Naive B cell (primary cell): Measurements from ENCODE around the gene SFSWAP. TPM values are rescaled to one million over a fixed set of nuclear protein-coding genes. Genes with fewer than 3 reads are reported as not detected.
"Not testable (repeated sequence)": the region's sequence is repeated elsewhere in the genome, so short reads cannot be mapped to it uniquely, and the experiment has no call there.

Experiments used
- ATAC-seq, 2 donors: fragments of 150-1000 bp; cut with Tn5 transposase; 2 replicates each; pipeline ENCODE4 v1.10.0; 2021; ENCODE audit warnings: low read depth in 2 of 2, mild to moderate bottlenecking in 2 of 2, moderate library complexity in 2 of 2
- DNase-seq: peaks from one replicate; pipeline ENCODE4 v3.0.0; 2022
- H3K27ac Mint-ChIP-seq, 6 donors: one replicate each; pipeline ENCODE4 v1.8.0; 2020 to 2022; ENCODE audit warnings: mild to moderate bottlenecking in 6 of 6, mixed read lengths in 6 of 6, moderate library complexity in 5 of 6, inconsistent platforms in 2 of 6
- H3K27me3 Mint-ChIP-seq, 3 donors: one replicate each; pipeline ENCODE4 v1.8.0; 2021 to 2022; ENCODE audit warnings: mixed read lengths in 3 of 3, mild to moderate bottlenecking in 1 of 3
- H3K36me3 Mint-ChIP-seq, 2 donors: one replicate each; pipeline ENCODE4 v1.8.0; 2020 to 2022; ENCODE audit warnings: mixed read lengths in 2 of 2, inconsistent platforms in 1 of 2, mild to moderate bottlenecking in 1 of 2
- H3K4me1 Mint-ChIP-seq, 3 donors: one replicate each; pipeline ENCODE4 v1.8.0; 2020 to 2022; ENCODE audit warnings: mixed read lengths in 3 of 3, inconsistent platforms in 1 of 3, mild to moderate bottlenecking in 1 of 3, moderate library complexity in 1 of 3
- H3K4me3 Mint-ChIP-seq, 8 donors: one replicate each; pipeline ENCODE4 v1.8.0; 2020 to 2022; ENCODE audit warnings: mild to moderate bottlenecking in 8 of 8, mixed read lengths in 8 of 8, moderate library complexity in 8 of 8, inconsistent platforms in 2 of 8
- H3K9me3 Mint-ChIP-seq, 7 donors: one replicate each; pipeline ENCODE4 v1.8.0; 2020 to 2022; ENCODE audit warnings: mixed read lengths in 7 of 7, mild to moderate bottlenecking in 5 of 7, inconsistent platforms in 2 of 7, moderate library complexity in 1 of 7
- polyA plus RNA-seq, 6 donors: library from polyadenylated mRNA; unstranded; fragments of 300-500 nt; fragmentation: Illumina TruSeq; gene quantifications; one replicate each; pipeline ENCODE4 v1.2.3, GENCODE V29; 2021; ENCODE audit warnings: low read depth in 6 of 6

The SFSWAP gene
- polyA plus RNA-seq, 6 donors from 2014 or later, result 10.0 to 33.5 (median 19.0) TPM

- H3K27me3 Mint-ChIP-seq, result no peaks in the 10 kb centered on the region
- H3K9me3 Mint-ChIP-seq, result no peaks in the 10 kb centered on the region
- DNase-seq (no peak), ATAC-seq (no peak)
- peak overlapping the region in 1 of 6 donors; percentile 32 for H3K27ac Mint-ChIP-seq
- H3K4me3 Mint-ChIP-seq, result no peak overlapping the region
- peaks cover 12 to 13% of the 10 kb centered on the region in 2 donors for H3K36me3 Mint-ChIP-seq
- H3K4me1 Mint-ChIP-seq, result peaks cover 60 to 87% (median 63%) of the 10 kb centered on the region in 3 donors
Observed at GRCh38 chr12:131770120-131770519, 59.2 kb downstream of the SFSWAP start.

GRCh38 chr12:131771965-131772364 is 61.1 kb downstream of the SFSWAP start:
- Mint-ChIP-seq H3K4me1 (peaks cover 63 to 90% (median 64%) of the 10 kb centered on the region in 3 donors), H3K27ac (peak overlapping the region in 5 of 6 donors; percentile 7 to 99 (median 30)), H3K36me3 (peaks cover 5 to 7% of the 10 kb centered on the region in 2 donors), H3K9me3 (no peaks in the 10 kb centered on the region), H3K27me3 (no peaks in the 10 kb centered on the region), H3K4me3 (peak overlapping the region in 2 of 8 donors; percentile 49 to 98)
- ATAC-seq, result no peak
- no peak for DNase-seq

- Mint-ChIP-seq H3K36me3 (peaks cover 8 to 14% of the 10 kb centered on the region in 2 donors), H3K4me1 (peaks cover 59 to 85% (median 63%) of the 10 kb centered on the region in 3 donors), H3K27ac (peak overlapping the region; percentile 97 to 100 (median 99)), H3K4me3 (peak overlapping the region; percentile 86 to 98 (median 92)), H3K27me3 (no peaks in the 10 kb centered on the region), H3K9me3 (no peaks in the 10 kb centered on the region)
- peak; percentile 78 to 80 for ATAC-seq
- DNase-seq, result peak; percentile 80
Observed at GRCh38 chr12:131773582-131774221, 62.8 kb downstream of the SFSWAP start.

GRCh38 chr12:131774576-131775391 is 63.9 kb downstream of the SFSWAP start:
- Mint-ChIP-seq H3K27ac (peak overlapping the region; percentile 88 to 100 (median 99)), H3K4me3 (peak overlapping the region in 7 of 8 donors; percentile 68 to 98 (median 91)), H3K27me3 (no peaks in the 10 kb centered on the region), H3K9me3 (no peaks in the 10 kb centered on the region), H3K4me1 (peaks cover 57 to 79% (median 69%) of the 10 kb centered on the region in 3 donors), H3K36me3 (peaks cover 8 to 20% of the 10 kb centered on the region in 2 donors)
- no peak for ATAC-seq
- no peak for DNase-seq

- no peaks in the 10 kb centered on the region for H3K9me3 Mint-ChIP-seq
- peaks cover 54 to 70% (median 61%) of the 10 kb centered on the region in 3 donors for H3K4me1 Mint-ChIP-seq
- DNase-seq (no peak), ATAC-seq (no peak)
- peaks cover 8 to 20% of the 10 kb centered on the region in 2 donors for H3K36me3 Mint-ChIP-seq
- no peaks in the 10 kb centered on the region for H3K27me3 Mint-ChIP-seq
- H3K27ac Mint-ChIP-seq, result peak overlapping the region; percentile 94 to 100 (median 97)
- H3K4me3 Mint-ChIP-seq, result peak overlapping the region; percentile 86 to 98 (median 92)
Observed at GRCh38 chr12:131775392-131776236, 64.7 kb downstream of the SFSWAP start.

- H3K27me3 Mint-ChIP-seq, result no peaks in the 10 kb centered on the region
- peak overlapping the region; percentile 91 to 100 (median 96) for H3K27ac Mint-ChIP-seq
- peaks cover 47 to 63% (median 53%) of the 10 kb centered on the region in 3 donors for H3K4me1 Mint-ChIP-seq
- H3K4me3 Mint-ChIP-seq, result peak overlapping the region; percentile 60 to 92 (median 82)
- DNase-seq (peak; percentile 52), ATAC-seq (peak; percentile 61 to 68)
- peaks cover 8 to 20% of the 10 kb centered on the region in 2 donors for H3K36me3 Mint-ChIP-seq
- no peaks in the 10 kb centered on the region for H3K9me3 Mint-ChIP-seq
Observed at GRCh38 chr12:131776237-131776889, 65.5 kb downstream of the SFSWAP start.

- Mint-ChIP-seq H3K36me3 (peaks cover 8 to 15% of the 10 kb centered on the region in 2 donors), H3K27ac (peak overlapping the region; percentile 14 to 100 (median 80)), H3K4me3 (peak overlapping the region in 2 of 8 donors; percentile 20 to 45), H3K4me1 (peaks cover 42 to 54% (median 49%) of the 10 kb centered on the region in 3 donors)
- H3K27me3 Mint-ChIP-seq, ATAC-seq, H3K9me3 Mint-ChIP-seq, DNase-seq: not testable (repeated sequence)
Observed at GRCh38 chr12:131777269-131777668, 66.4 kb downstream of the SFSWAP start.

- H3K27me3 Mint-ChIP-seq, result no peaks in the 10 kb centered on the region
- DNase-seq (no peak), ATAC-seq (no peak)
- H3K27ac Mint-ChIP-seq, result peak overlapping the region; percentile 22 to 97 (median 52)
- H3K36me3 Mint-ChIP-seq, result peaks cover 8 to 13% of the 10 kb centered on the region in 2 donors
- no peaks in the 10 kb centered on the region for H3K9me3 Mint-ChIP-seq
- H3K4me1 Mint-ChIP-seq, result peaks cover 29 to 48% (median 33%) of the 10 kb centered on the region in 3 donors
- H3K4me3 Mint-ChIP-seq, result no peak overlapping the region
Observed at GRCh38 chr12:131779027-131779426, 68.1 kb downstream of the SFSWAP start.

- Mint-ChIP-seq H3K4me1 (peaks cover 13 to 27% (median 16%) of the 10 kb centered on the region in 3 donors), H3K27me3 (no peaks in the 10 kb centered on the region), H3K36me3 (peaks cover 13 to 24% of the 10 kb centered on the region in 2 donors), H3K9me3 (no peaks in the 10 kb centered on the region), H3K4me3 (no peak overlapping the region), H3K27ac (peak overlapping the region in 2 of 6 donors; percentile 4 to 11)
- no peak for ATAC-seq
- DNase-seq, result no peak
Observed at GRCh38 chr12:131782061-131782460, 71.2 kb downstream of the SFSWAP start.

- peak overlapping the region in 3 of 8 donors; percentile 3 to 25 (median 20) for H3K4me3 Mint-ChIP-seq
- peaks cover 5 to 14% of the 10 kb centered on the region in 2 donors for H3K36me3 Mint-ChIP-seq
- H3K4me1 Mint-ChIP-seq, result peaks cover 10 to 18% (median 12%) of the 10 kb centered on the region in 3 donors
- ATAC-seq (no peak), DNase-seq (no peak)
- peak overlapping the region in 2 of 6 donors; percentile 41 to 59 for H3K27ac Mint-ChIP-seq
- H3K9me3 Mint-ChIP-seq, result no peaks in the 10 kb centered on the region
- no peaks in the 10 kb centered on the region for H3K27me3 Mint-ChIP-seq
Observed at GRCh38 chr12:131783915-131784541, 73.1 kb downstream of the SFSWAP start.

GRCh38 chr12:131784909-131785762 is 74.2 kb downstream of the SFSWAP start:
- peaks cover 5 to 16% of the 10 kb centered on the region in 2 donors for H3K36me3 Mint-ChIP-seq
- H3K4me3 Mint-ChIP-seq, result no peak overlapping the region
- H3K9me3 Mint-ChIP-seq, result no peaks in the 10 kb centered on the region
- no peaks in the 10 kb centered on the region for H3K27me3 Mint-ChIP-seq
- H3K27ac Mint-ChIP-seq, result peak overlapping the region in 4 of 6 donors; percentile 24 to 49 (median 44)
- ATAC-seq (no peak), DNase-seq (no peak)
- peaks cover 10 to 18% (median 14%) of the 10 kb centered on the region in 3 donors for H3K4me1 Mint-ChIP-seq
